NCI-H146 treated with DMSO at 0.1 percent for 48 hours (cell line): Measurements from ENCODE around the gene TMEM171.

Source experiments
- DNase-seq: peaks from one replicate; lab custom pipeline; 2025; ENCODE audit not compliant: unreplicated experiment; lab: John Stamatoyannopoulos, UW

The TMEM171 gene

GRCh38 chr5:73151766-73152410 is 31.5 kb downstream of the TMEM171 start:
- peak; percentile 30 for DNase-seq

- DNase-seq, result peak; percentile 64
Observed at GRCh38 chr5:73152411-73153388, 32.3 kb downstream of the TMEM171 start.

- DNase-seq, result no peak
Observed at GRCh38 chr5:73153513-73153912, 33.1 kb downstream of the TMEM171 start.

GRCh38 chr5:73154208-73155006 is 34.0 kb downstream of the TMEM171 start:
- no peak for DNase-seq

- no peak for DNase-seq
Observed at GRCh38 chr5:73155271-73156222, 35.2 kb downstream of the TMEM171 start.

GRCh38 chr5:73157414-73158303 is 37.3 kb downstream of the TMEM171 start:
- DNase-seq, result no peak

- no peak for DNase-seq
Observed at GRCh38 chr5:73158313-73158712, 37.9 kb downstream of the TMEM171 start.

- no peak for DNase-seq
Observed at GRCh38 chr5:73160239-73160671, 39.9 kb downstream of the TMEM171 start.

- no peak for DNase-seq
Observed at GRCh38 chr5:73170522-73170921, 50.1 kb downstream of the TMEM171 start.

GRCh38 chr5:73171495-73171894 is 51.1 kb downstream of the TMEM171 start:
- DNase-seq, result no peak

GRCh38 chr5:73172951-73173350 is 52.6 kb downstream of the TMEM171 start, which contains the start of gene TMEM174:
Gene TMEM174, plus strand, starts transcription at chr5:73173193. Its CDS starts 51 bp downstream, at chr5:73173244.
- no peak for DNase-seq

- no peak for DNase-seq
Observed at GRCh38 chr5:73174100-73174815, 53.9 kb downstream of the TMEM171 start.

- no peak for DNase-seq
Observed at GRCh38 chr5:73176250-73176649, 55.9 kb downstream of the TMEM171 start.

- no peak for DNase-seq
Observed at GRCh38 chr5:73178265-73178664, 57.9 kb downstream of the TMEM171 start.

GRCh38 chr5:73179730-73180129 is 59.4 kb downstream of the TMEM171 start:
- peak; percentile 41 for DNase-seq

GRCh38 chr5:73180566-73180965 is 60.2 kb downstream of the TMEM171 start:
- DNase-seq, result no peak
